WTC11 (cell line): ENCODE data around the gene AGPAT3. TPM values are rescaled to one million over a fixed set of nuclear protein-coding genes. Genes with fewer than 3 reads are reported as not detected.

Experiments
- ATAC-seq: fragments of 200-7000 bp; cut with Tn5 transposase; 2 replicates; pipeline ENCODE4 v1.10.0; 2021; ENCODE audit warnings: mild to moderate bottlenecking, moderate library complexity
- CTCF ChIA-PET: fragments of 300-600 bp; sonication (Branson Sonifier 250); formaldehyde crosslinking; loops from one replicate; lab custom pipeline; 2021; ENCODE audit warnings: antibody characterized with exemption; lab: Charles Lee
- POLR2A ChIA-PET: fragments of 350-600 bp; sonication (Branson Sonifier 250); formaldehyde crosslinking; loops from one replicate; lab custom pipeline; 2021; ENCODE audit warnings: antibody characterized with exemption; lab: Charles Lee
- DNase-seq: peaks from one replicate; pipeline ENCODE4 v3.0.0; 2021; ENCODE audit warnings: low spot score
- H3K27ac Mint-ChIP-seq: 2 replicates; pipeline ENCODE4 v1.8.0; 2021; ENCODE audit warnings: mixed read lengths
- H3K27me3 Mint-ChIP-seq: 2 replicates; pipeline ENCODE4 v1.8.0; 2021; ENCODE audit warnings: low read depth, mild to moderate bottlenecking, moderate library complexity, mixed read lengths
- H3K36me3 Mint-ChIP-seq: 2 replicates; pipeline ENCODE4 v1.8.0; 2021; ENCODE audit warnings: mixed read lengths
- H3K4me1 Mint-ChIP-seq: 2 replicates; pipeline ENCODE4 v1.8.0; 2022; ENCODE audit warnings: mixed read lengths
- H3K4me3 Mint-ChIP-seq: 2 replicates; pipeline ENCODE4 v1.8.0; 2021; ENCODE audit warnings: mild to moderate bottlenecking, moderate library complexity, mixed read lengths
- H3K9me3 Mint-ChIP-seq: 2 replicates; pipeline ENCODE4 v1.8.0; 2021; ENCODE audit warnings: mixed read lengths
- ATF1 ChIP-seq: sonication (generic); formaldehyde crosslinking; IDR thresholded peaks from 2 replicates; pipeline ENCODE4 v1.8.1; 2023; ENCODE audit warnings: mild to moderate bottlenecking, moderate library complexity, missing genetic modification reagents
- CREB1 ChIP-seq: sonication (generic); formaldehyde crosslinking; IDR thresholded peaks from 2 replicates; pipeline ENCODE4 v1.8.0; 2023; ENCODE audit warnings: mild to moderate bottlenecking, missing genetic modification reagents
- E2F5 ChIP-seq: sonication (generic); formaldehyde crosslinking; IDR thresholded peaks from 2 replicates; pipeline ENCODE4 v1.8.1; 2022; ENCODE audit warnings: mild to moderate bottlenecking, moderate library complexity, missing genetic modification reagents
- ELF4 ChIP-seq: sonication (generic); formaldehyde crosslinking; IDR thresholded peaks from 2 replicates; pipeline ENCODE4 v1.8.1; 2022; ENCODE audit warnings: low read depth, mild to moderate bottlenecking, moderate library complexity, missing genetic modification reagents
- EMX1 ChIP-seq: fragments of 250-450 bp; sonication (Bioruptor Pico); IDR thresholded peaks from 2 replicates; pipeline ENCODE4 v1.8.0; 2021; ENCODE audit warnings: mild to moderate bottlenecking
- FOXK1 ChIP-seq: sonication (generic); formaldehyde crosslinking; IDR thresholded peaks from 2 replicates; pipeline ENCODE4 v1.8.0; 2022; ENCODE audit warnings: mild to moderate bottlenecking, moderate library complexity, missing genetic modification reagents
- IRF1 ChIP-seq: sonication (generic); formaldehyde crosslinking; IDR thresholded peaks from 2 replicates; pipeline ENCODE4 v1.8.0; 2023; ENCODE audit warnings: missing genetic modification reagents
- JAZF1 ChIP-seq: fragments of 250-450 bp; sonication (Bioruptor Pico); IDR thresholded peaks from 2 replicates; pipeline ENCODE4 v1.9.0; 2021; ENCODE audit warnings: moderate library complexity, mild to moderate bottlenecking, inconsistent platforms
- NR3C1 ChIP-seq: sonication (generic); formaldehyde crosslinking; conservative IDR thresholded peaks from 2 replicates; pipeline ENCODE4 v1.8.1; 2023; ENCODE audit warnings: low read depth, mild to moderate bottlenecking, missing genetic modification reagents
- OVOL2 ChIP-seq: fragments of 250-450 bp; sonication (Bioruptor Pico); IDR thresholded peaks from 2 replicates; pipeline ENCODE4 v1.9.0; 2021; ENCODE audit warnings: mild to moderate bottlenecking, borderline replicate concordance
- RELA ChIP-seq: sonication (generic); formaldehyde crosslinking; IDR thresholded peaks from 2 replicates; pipeline ENCODE4 v1.8.1; 2022; ENCODE audit warnings: missing genetic modification reagents, mild to moderate bottlenecking, borderline replicate concordance
- TP53 ChIP-seq: sonication (generic); formaldehyde crosslinking; IDR thresholded peaks from 2 replicates; pipeline ENCODE4 v1.8.1; 2023; ENCODE audit warnings: mild to moderate bottlenecking, missing genetic modification reagents
- ZBTB21 ChIP-seq: sonication (generic); formaldehyde crosslinking; IDR thresholded peaks from 2 replicates; pipeline ENCODE4 v1.8.1; 2023; ENCODE audit warnings: mild to moderate bottlenecking, missing genetic modification reagents, borderline replicate concordance
- ZNF232 ChIP-seq: sonication (generic); formaldehyde crosslinking; IDR thresholded peaks from 2 replicates; pipeline ENCODE4 v1.8.0; 2022; ENCODE audit warnings: mild to moderate bottlenecking, missing genetic modification reagents
- ZNF416 ChIP-seq: fragments of 250-450 bp; sonication (Bioruptor Pico); IDR thresholded peaks from 2 replicates; pipeline ENCODE4 v1.9.0; 2021; ENCODE audit warnings: mild to moderate bottlenecking, inconsistent platforms
- total RNA-seq: library from RNA; stranded (reverse); gene quantifications from 3 replicates; pipeline ENCODE4 v1.2.3, GENCODE V29; 2021
- TF ChIP-seq, protein P1 (sequence below): sonication (generic); formaldehyde crosslinking; IDR thresholded peaks from 2 replicates; pipeline ENCODE4 v1.8.0; 2023; ENCODE audit warnings: mild to moderate bottlenecking, missing genetic modification reagents
- TF ChIP-seq, protein P2 (sequence below): sonication (generic); formaldehyde crosslinking; IDR thresholded peaks from 2 replicates; pipeline ENCODE4 v1.8.0; 2022; ENCODE audit warnings: mild to moderate bottlenecking, missing genetic modification reagents
- TF ChIP-seq, protein P3 (sequence below): fragments of 250-450 bp; sonication (Bioruptor Pico); IDR thresholded peaks from 2 replicates; pipeline ENCODE4 v1.8.0; 2021; ENCODE audit warnings: mild to moderate bottlenecking
- TF ChIP-seq, protein P4 (sequence below): sonication (generic); formaldehyde crosslinking; IDR thresholded peaks from 2 replicates; pipeline ENCODE4 v1.8.0; 2022; ENCODE audit warnings: mild to moderate bottlenecking, missing genetic modification reagents

The AGPAT3 gene
- total RNA-seq, 1 experiment from 2014 or later: 5.6 TPM

GRCh38 chr21:43834146-43834905 lies 30.7 kb upstream of the AGPAT3 start (continued):
- TF ChIP-seq, protein P1, sequence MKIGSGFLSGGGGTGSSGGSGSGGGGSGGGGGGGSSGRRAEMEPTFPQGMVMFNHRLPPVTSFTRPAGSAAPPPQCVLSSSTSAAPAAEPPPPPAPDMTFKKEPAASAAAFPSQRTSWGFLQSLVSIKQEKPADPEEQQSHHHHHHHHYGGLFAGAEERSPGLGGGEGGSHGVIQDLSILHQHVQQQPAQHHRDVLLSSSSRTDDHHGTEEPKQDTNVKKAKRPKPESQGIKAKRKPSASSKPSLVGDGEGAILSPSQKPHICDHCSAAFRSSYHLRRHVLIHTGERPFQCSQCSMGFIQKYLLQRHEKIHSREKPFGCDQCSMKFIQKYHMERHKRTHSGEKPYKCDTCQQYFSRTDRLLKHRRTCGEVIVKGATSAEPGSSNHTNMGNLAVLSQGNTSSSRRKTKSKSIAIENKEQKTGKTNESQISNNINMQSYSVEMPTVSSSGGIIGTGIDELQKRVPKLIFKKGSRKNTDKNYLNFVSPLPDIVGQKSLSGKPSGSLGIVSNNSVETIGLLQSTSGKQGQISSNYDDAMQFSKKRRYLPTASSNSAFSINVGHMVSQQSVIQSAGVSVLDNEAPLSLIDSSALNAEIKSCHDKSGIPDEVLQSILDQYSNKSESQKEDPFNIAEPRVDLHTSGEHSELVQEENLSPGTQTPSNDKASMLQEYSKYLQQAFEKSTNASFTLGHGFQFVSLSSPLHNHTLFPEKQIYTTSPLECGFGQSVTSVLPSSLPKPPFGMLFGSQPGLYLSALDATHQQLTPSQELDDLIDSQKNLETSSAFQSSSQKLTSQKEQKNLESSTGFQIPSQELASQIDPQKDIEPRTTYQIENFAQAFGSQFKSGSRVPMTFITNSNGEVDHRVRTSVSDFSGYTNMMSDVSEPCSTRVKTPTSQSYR: no peak
- TF ChIP-seq IRF1 (CRISPR knock-in tag) (no peak), ZBTB21 (no peak), ZNF416 (CRISPR knock-in tag) (no peak)
- TF ChIP-seq, all 79 proteins: peak for 0

DNA sequence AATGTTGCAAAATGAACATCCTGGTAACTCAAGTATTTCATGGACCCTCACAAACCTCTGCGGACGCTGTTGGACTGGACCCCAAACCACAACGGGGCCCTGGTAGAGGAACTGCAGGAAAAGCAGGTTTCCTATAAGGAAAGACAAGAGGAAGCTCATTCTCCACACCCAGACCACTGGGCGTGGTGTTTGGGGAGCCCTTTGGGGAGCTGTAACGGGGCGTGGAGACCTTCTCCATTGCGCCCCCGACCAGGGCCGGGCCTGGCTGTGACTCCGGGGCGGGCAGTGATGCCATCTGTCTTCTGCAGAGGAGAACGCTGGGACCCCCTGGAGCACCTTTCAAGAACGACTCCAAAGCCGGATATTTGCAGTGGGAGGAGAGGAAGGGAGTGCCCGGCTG lies 30.0 kb upstream of the AGPAT3 start:
- POLR2A ChIA-PET: no interaction called here
- DNase-seq (no peak), ATAC-seq (no peak)
- Mint-ChIP-seq H3K27ac (no peak overlapping the region), H3K9me3 (peaks cover 8% of the 10 kb centered on the region), H3K4me3 (no peak overlapping the region), H3K36me3 (no peaks in the 10 kb centered on the region), H3K4me1 (no peaks in the 10 kb centered on the region), H3K27me3 (no peaks in the 10 kb centered on the region; the same call in 1 of the 2 replicates)
- TF ChIP-seq CREB1 (CRISPR knock-in tag): no peak
- TF ChIP-seq TP53 (CRISPR knock-in tag): no peak
- no peak for TF ChIP-seq JAZF1
- TF ChIP-seq RELA: no peak
- TF ChIP-seq EMX1 (CRISPR knock-in tag): no peak
- TF ChIP-seq ZNF232 (CRISPR knock-in tag): no peak
- TF ChIP-seq, protein P2, sequence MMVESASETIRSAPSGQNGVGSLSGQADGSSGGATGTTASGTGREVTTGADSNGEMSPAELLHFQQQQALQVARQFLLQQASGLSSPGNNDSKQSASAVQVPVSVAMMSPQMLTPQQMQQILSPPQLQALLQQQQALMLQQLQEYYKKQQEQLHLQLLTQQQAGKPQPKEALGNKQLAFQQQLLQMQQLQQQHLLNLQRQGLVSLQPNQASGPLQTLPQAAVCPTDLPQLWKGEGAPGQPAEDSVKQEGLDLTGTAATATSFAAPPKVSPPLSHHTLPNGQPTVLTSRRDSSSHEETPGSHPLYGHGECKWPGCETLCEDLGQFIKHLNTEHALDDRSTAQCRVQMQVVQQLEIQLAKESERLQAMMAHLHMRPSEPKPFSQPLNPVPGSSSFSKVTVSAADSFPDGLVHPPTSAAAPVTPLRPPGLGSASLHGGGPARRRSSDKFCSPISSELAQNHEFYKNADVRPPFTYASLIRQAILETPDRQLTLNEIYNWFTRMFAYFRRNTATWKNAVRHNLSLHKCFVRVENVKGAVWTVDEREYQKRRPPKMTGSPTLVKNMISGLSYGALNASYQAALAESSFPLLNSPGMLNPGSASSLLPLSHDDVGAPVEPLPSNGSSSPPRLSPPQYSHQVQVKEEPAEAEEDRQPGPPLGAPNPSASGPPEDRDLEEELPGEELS (CRISPR knock-in tag): no peak
- TF ChIP-seq, protein P1: no peak
- TF ChIP-seq OVOL2 (CRISPR knock-in tag): no peak
- CTCF ChIA-PET: interaction anchor here (0.7 to 3.0 kb wide), 4 partner anchors 19 to 140 kb away, joined by 3 to 10 read pairs (median 3); no protein-coding TSS in a partner anchor

DNA sequence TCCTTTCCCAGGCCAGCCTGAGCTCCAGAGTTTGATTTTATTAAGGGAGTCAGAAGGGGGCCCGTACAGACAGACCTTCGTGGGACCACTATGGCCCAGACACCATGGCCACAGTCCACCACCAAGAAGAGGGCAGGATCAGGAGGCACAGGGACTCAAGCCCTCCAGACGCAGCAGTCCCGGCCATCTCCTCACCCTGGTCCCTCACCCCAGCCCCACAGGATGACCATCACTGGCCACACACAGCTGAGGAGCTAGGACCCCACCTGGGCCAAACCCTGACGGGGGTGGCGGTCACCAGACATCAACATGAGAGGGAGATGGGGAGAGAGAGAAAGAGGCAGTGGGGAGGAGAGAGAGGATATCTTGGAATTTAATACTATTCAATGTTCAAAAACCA lies 29.2 kb upstream of the AGPAT3 start:
- ChIA-PET POLR2A (no interaction called here), CTCF (interaction anchor here (1.1 to 3.0 kb wide), 4 partner anchors 9 to 106 kb away, joined by 3 to 10 read pairs (median 4); no protein-coding TSS in a partner anchor)
- Mint-ChIP-seq H3K36me3 (no peaks in the 10 kb centered on the region), H3K27me3 (no peaks in the 10 kb centered on the region; the same call in 1 of the 2 replicates), H3K9me3 (peaks cover 8% of the 10 kb centered on the region), H3K27ac (no peak overlapping the region), H3K4me3 (no peak overlapping the region), H3K4me1 (no peaks in the 10 kb centered on the region)
- ATAC-seq (no peak), DNase-seq (no peak)
- TF ChIP-seq, protein P3, sequence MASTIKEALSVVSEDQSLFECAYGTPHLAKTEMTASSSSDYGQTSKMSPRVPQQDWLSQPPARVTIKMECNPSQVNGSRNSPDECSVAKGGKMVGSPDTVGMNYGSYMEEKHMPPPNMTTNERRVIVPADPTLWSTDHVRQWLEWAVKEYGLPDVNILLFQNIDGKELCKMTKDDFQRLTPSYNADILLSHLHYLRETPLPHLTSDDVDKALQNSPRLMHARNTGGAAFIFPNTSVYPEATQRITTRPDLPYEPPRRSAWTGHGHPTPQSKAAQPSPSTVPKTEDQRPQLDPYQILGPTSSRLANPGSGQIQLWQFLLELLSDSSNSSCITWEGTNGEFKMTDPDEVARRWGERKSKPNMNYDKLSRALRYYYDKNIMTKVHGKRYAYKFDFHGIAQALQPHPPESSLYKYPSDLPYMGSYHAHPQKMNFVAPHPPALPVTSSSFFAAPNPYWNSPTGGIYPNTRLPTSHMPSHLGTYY: no peak
- TF ChIP-seq E2F5 (CRISPR knock-in tag): no peak
- TF ChIP-seq FOXK1 (CRISPR knock-in tag): no peak
- TF ChIP-seq, protein P2 (CRISPR knock-in tag): no peak
- TF ChIP-seq ELF4 (CRISPR knock-in tag): no peak
- no peak for TF ChIP-seq ATF1
- TF ChIP-seq, protein P4, sequence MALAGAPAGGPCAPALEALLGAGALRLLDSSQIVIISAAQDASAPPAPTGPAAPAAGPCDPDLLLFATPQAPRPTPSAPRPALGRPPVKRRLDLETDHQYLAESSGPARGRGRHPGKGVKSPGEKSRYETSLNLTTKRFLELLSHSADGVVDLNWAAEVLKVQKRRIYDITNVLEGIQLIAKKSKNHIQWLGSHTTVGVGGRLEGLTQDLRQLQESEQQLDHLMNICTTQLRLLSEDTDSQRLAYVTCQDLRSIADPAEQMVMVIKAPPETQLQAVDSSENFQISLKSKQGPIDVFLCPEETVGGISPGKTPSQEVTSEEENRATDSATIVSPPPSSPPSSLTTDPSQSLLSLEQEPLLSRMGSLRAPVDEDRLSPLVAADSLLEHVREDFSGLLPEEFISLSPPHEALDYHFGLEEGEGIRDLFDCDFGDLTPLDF (CRISPR knock-in tag): no peak
- no peak for TF ChIP-seq NR3C1 (CRISPR knock-in tag)
